Heart left ventricle (tissue), 13 donors: Measurements from ENCODE around the gene BCL6.

Experiments used
- POLR2A ChIP-seq, 2 donors: fragments of 450-650 bp; IDR thresholded peaks; one replicate each; pipeline ENCODE4 v1.6.1; 2017; ENCODE audit warnings: antibody characterized with exemption in 2 of 2, mild to moderate bottlenecking in 2 of 2, moderate library complexity in 2 of 2
- TF ChIP-seq, protein P1 (sequence below), 12 donors: fragments of 200-600 bp; sonication (generic) in 4 of 12; IDR thresholded peaks; one replicate each; pipeline versions ENCODE4 v1.5.0 to v1.8.0; 2018 to 2022; ENCODE audit warnings: antibody characterized with exemption in 12 of 12, mild to moderate bottlenecking in 5 of 12
- donor health status: ischemic (EF 13 %, LVEDD 7.1; RV severe dilation, severe dysfunction).
- donor health status: DM: no; HTN: yes; CAD: no.
- donor health status: DM: no; HTN: no; CAD: no.
- donor health status: ischemic (EF 25% LVEDD 6.9; RV normal size, moderate dysfunction).
- donor health status: ischemic (EF 25% LVEDD 5.7; RV mildly dilated, moderate dysfunction).
- donor health status: ischemic (EF 35%, LVEDD 5.7; RV mildly dilated, moderate dysfunction).
- donor health status: nonischemic (EF 11% LVEDD 7.7; RV severe dilation, severe dysfunction).
- donor health status: DM: yes; HTN: yes; CAD: no.
- donor health status: PGD.
- donor health status: ischemic (EF 29% LVEDD 5.4; RV normal size, mild dysfunction).
- donor health status: nonischemic (EF 23%, LVEDD 6.1; RV moderate dilation, normal function).

DNA sequence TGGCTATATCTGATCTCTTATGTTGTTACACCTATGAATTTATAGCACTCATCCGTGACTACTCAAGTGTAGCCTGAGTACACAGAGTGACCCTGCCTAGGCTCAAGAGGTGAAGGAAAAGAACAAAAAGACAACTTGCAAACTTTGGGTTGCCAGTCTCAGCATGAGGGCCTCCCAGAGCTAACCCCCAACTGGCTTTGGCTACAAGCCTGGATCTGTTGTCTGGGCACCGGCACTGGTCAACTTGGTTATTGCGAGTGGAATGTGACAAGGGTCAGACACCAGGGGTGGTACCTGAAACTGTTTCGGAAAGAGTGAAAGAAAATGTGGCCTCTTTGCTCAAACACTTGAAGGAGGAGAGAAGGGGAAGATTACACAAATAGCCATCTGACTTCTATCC lies 49.5 kb upstream of the BCL6 start:
- TF ChIP-seq, protein P1, sequence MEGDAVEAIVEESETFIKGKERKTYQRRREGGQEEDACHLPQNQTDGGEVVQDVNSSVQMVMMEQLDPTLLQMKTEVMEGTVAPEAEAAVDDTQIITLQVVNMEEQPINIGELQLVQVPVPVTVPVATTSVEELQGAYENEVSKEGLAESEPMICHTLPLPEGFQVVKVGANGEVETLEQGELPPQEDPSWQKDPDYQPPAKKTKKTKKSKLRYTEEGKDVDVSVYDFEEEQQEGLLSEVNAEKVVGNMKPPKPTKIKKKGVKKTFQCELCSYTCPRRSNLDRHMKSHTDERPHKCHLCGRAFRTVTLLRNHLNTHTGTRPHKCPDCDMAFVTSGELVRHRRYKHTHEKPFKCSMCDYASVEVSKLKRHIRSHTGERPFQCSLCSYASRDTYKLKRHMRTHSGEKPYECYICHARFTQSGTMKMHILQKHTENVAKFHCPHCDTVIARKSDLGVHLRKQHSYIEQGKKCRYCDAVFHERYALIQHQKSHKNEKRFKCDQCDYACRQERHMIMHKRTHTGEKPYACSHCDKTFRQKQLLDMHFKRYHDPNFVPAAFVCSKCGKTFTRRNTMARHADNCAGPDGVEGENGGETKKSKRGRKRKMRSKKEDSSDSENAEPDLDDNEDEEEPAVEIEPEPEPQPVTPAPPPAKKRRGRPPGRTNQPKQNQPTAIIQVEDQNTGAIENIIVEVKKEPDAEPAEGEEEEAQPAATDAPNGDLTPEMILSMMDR (IDR thresholded peaks at IDR 0.05) = no peak
- no peak for TF ChIP-seq POLR2A (IDR thresholded peaks at IDR 0.05)
